ENCODE results near the gene ZFR.
A peak's percentile ranks its signal among the peaks of the same experiment; 100 is the strongest.

The ZFR gene

DNA sequence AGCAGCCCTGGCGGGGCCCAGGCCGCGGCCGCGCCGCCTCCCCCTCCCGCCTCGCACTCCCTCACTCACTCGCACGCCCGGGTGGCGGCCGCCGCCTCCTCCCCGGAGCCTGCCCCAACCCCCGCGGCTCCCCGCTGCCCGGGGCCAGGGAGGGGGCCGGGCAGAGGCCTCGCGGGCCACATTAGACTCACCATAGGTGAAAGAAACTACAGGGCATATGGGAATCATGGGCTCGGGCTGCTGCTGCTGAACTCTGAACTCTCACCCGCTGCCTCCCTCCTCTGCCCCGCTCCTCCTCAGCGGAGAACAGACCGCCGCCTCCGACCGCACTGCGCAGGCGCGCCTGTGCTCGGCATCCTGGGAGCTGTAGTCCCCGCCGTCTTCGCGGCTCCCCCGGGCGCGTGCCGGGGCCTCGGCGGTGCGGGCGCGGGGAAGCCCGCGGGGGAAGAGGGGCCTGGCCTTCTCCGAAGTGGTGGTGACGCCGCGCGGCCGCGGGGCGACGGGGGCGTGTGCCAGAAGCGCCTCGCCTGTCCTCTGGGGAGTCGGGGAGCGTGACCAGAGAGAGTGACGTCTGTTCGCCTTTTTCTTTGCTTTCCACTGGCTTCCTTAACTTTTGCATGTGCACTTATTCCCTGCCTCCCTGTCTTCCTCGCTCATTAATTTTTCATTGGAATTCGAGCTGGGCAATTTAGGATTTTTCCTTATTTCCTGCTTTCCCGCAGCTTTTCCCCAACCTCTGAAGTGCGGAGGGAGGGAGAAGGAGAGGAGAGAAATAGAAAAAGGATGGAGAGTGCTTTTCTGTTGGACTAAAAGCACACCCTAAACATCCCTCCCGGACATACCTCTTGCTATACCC is at the start of gene ZFR:
ZFR (minus strand) TSS at position 310 of the 856 bp plus-strand sequence; CDS start at position 228, 82 bp downstream.
- peak within 1 kb of the TSS; percentile 70 to 81 for H3K4me3 ChIP-seq (ENCODE audit: low read depth in 1 of 2, low read length in 2 of 2)
- peaks cover 0 to 9% of the 10 kb centered on the region in 2 donors for H3K36me3 ChIP-seq (ENCODE audit: control insufficient read depth in 1 of 2, insufficient read depth in 2 of 2, low read length in 2 of 2)
- peak within 1 kb of the TSS; percentile 78 for H3K27ac ChIP-seq (ENCODE audit: low read length)
- no peaks in the 10 kb centered on the region for H3K27me3 ChIP-seq (ENCODE audit: low read depth, low read length)
- peaks cover 6 to 20% of the 10 kb centered on the region in 2 donors for H3K4me1 ChIP-seq (ENCODE audit: control insufficient read depth in 1 of 2, insufficient read depth in 2 of 2, low read length in 2 of 2)
- H3K9me3 ChIP-seq (ENCODE audit: control insufficient read depth in 1 of 2, low read length in 2 of 2): no peaks in the 10 kb centered on the region

DNA sequence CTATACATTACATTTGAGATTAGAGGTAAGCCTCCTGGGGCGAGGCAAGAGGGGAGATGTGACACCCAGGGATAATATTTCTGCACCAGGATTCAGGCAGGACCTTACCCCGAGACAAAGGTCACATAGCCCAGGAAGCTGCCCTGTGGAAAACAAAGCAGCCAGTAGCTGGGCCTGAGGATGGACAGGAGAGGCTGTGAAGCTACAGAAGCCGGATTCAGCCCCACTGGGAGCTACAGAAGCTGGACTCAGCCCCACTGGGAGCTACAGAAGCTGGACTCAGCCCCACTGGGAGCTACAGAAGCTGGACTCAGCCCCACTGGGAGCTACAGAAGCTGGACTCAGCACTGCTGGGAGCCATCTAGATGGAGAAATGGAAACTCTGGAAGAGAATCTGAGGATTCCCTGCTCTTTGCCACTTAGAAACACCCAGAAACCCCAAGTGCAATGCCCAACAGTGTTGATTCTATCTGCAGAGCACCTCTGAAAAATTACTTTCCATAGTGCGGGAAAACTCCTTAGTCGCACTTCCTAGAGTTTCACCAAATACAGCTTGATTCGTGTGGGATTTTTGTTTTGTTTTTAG is 46.5 kb upstream of the ZFR start:
- Histone ChIP-seq H3K36me3 (ENCODE audit: control insufficient read depth in 1 of 2, insufficient read depth in 2 of 2, low read length in 2 of 2) (no peaks in the 10 kb centered on the region), H3K4me3 (ENCODE audit: low read depth in 1 of 2, low read length in 2 of 2) (no peak overlapping the region), H3K27me3 (ENCODE audit: low read depth, low read length) (no peaks in the 10 kb centered on the region), H3K4me1 (ENCODE audit: control insufficient read depth in 1 of 2, insufficient read depth in 2 of 2, low read length in 2 of 2) (peaks cover 0 to 7% of the 10 kb centered on the region in 2 donors), H3K9me3 (ENCODE audit: control insufficient read depth in 1 of 2, low read length in 2 of 2) (no peaks in the 10 kb centered on the region), H3K27ac (ENCODE audit: low read length) (no peak overlapping the region)

DNA sequence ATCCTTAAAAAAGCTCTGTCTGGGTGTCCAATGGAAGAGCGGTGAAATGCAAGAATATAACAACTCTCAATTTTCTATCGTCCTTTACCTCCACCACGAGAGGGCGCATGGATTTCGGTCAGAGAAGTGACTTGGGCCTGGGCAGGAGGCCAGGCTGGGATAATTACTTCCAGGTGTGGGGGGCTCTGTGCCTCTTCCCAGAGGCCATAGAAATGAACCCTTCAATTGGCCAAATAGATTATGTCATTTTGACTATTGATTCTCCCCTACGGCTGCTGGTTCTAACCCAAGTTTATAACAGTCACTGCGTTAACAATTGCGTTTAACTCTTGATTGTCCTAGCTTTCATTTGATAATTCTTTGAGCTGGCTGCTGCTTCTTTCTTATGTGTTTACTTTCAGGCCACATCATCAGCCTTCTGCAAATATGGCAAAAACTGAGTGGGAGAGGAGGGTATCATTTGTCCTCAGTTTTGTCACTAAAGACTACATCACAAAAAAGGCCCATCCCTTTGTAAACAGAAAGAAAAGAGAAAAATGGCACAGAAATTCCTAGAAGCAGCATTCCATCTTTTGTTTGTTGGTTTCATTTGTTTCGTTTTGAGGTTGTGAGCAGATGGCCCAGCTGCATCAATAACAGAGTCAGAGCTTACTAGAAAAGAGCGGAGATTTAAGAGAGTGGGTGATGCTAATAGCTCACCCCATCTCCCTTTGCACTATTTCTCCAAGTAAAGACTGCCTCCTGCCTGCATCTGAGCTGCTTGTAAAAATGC is 45.4 kb upstream of the ZFR start:
- H3K9me3 ChIP-seq (ENCODE audit: control insufficient read depth in 1 of 2, low read length in 2 of 2): no peaks in the 10 kb centered on the region
- peaks cover 0 to 7% of the 10 kb centered on the region in 2 donors for H3K4me1 ChIP-seq (ENCODE audit: control insufficient read depth in 1 of 2, insufficient read depth in 2 of 2, low read length in 2 of 2)
- no peak overlapping the region for H3K27ac ChIP-seq (ENCODE audit: low read length)
- no peaks in the 10 kb centered on the region for H3K27me3 ChIP-seq (ENCODE audit: low read depth, low read length)
- no peaks in the 10 kb centered on the region for H3K36me3 ChIP-seq (ENCODE audit: control insufficient read depth in 1 of 2, insufficient read depth in 2 of 2, low read length in 2 of 2)
- no peak overlapping the region for H3K4me3 ChIP-seq (ENCODE audit: low read depth in 1 of 2, low read length in 2 of 2)

DNA sequence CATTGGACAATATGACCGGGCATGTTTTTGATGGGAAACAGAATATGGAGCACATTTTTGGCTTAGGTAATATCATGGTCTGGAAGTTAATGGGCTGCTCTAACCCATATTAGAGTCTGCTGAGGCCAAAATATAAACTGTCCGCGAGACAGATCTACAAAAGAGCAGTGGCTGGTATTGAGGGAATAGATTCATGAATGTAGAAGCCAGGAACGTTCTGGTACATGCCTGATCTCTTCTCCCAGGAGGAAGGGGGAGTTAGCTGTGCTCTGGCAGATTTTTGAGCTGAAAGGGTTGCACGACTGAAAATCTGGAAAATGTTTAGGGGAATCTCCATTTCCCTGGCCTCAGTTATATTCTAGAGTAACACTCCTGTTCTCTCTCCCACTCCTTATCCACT is 42.9 kb upstream of the ZFR start:
- H3K4me1 ChIP-seq (ENCODE audit: control insufficient read depth in 1 of 2, insufficient read depth in 2 of 2, low read length in 2 of 2): peaks cover 0 to 7% of the 10 kb centered on the region in 2 donors
- no peak overlapping the region for H3K4me3 ChIP-seq (ENCODE audit: low read depth in 1 of 2, low read length in 2 of 2)
- no peaks in the 10 kb centered on the region for H3K36me3 ChIP-seq (ENCODE audit: control insufficient read depth in 1 of 2, insufficient read depth in 2 of 2, low read length in 2 of 2)
- H3K27ac ChIP-seq (ENCODE audit: low read length): no peak overlapping the region
- no peaks in the 10 kb centered on the region for H3K27me3 ChIP-seq (ENCODE audit: low read depth, low read length)
- H3K9me3 ChIP-seq (ENCODE audit: control insufficient read depth in 1 of 2, low read length in 2 of 2): no peaks in the 10 kb centered on the region

DNA sequence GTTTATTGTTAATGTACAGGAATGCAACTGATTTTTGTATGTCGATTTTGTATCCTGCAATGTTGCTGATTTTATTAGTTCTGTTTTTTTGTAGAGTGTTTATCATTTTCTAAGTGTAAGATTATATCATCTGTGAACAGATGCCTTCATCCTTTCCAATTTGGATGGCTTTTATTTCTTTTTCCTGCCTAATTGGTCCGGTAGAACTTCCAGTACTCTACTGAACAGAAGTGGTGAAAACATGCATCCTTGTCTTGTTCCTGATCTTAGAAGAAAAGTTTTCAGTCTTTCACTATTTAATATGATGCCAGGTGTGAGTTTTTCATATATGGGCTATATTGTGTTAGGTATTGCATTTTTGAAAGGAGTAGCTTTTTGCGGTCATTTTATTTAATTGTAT is 42.5 kb upstream of the ZFR start:
- no peak overlapping the region for H3K27ac ChIP-seq (ENCODE audit: low read length)
- peaks cover 0 to 7% of the 10 kb centered on the region in 2 donors for H3K4me1 ChIP-seq (ENCODE audit: control insufficient read depth in 1 of 2, insufficient read depth in 2 of 2, low read length in 2 of 2)
- no peak overlapping the region for H3K4me3 ChIP-seq (ENCODE audit: low read depth in 1 of 2, low read length in 2 of 2)
- H3K36me3 ChIP-seq (ENCODE audit: control insufficient read depth in 1 of 2, insufficient read depth in 2 of 2, low read length in 2 of 2): no peaks in the 10 kb centered on the region
- H3K9me3 ChIP-seq (ENCODE audit: control insufficient read depth in 1 of 2, low read length in 2 of 2): no peaks in the 10 kb centered on the region
- H3K27me3 ChIP-seq (ENCODE audit: low read depth, low read length): no peaks in the 10 kb centered on the region

DNA sequence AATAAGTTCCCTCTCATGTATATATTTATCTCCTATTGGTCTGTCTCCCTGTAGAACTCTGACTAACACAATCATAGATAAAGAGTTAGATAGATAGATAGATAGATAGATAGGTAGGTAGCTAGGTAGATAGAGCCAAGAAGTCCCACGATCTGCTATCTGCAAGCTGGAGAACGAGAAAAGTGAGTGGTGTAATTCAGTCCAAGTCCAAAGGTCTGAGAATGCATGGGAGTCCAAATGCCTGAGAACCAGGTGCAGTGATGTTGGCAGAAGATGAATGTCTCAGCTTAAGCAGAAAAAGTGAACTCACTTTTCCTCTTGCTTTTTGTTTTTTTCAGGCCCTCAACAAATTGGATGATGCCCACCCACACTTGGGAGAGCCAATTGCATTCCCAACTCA is 37.7 kb upstream of the ZFR start:
- Histone ChIP-seq H3K4me1 (ENCODE audit: control insufficient read depth in 1 of 2, insufficient read depth in 2 of 2, low read length in 2 of 2) (no peaks in the 10 kb centered on the region), H3K27me3 (ENCODE audit: low read depth, low read length) (no peaks in the 10 kb centered on the region), H3K4me3 (ENCODE audit: low read depth in 1 of 2, low read length in 2 of 2) (no peak overlapping the region), H3K9me3 (ENCODE audit: control insufficient read depth in 1 of 2, low read length in 2 of 2) (no peaks in the 10 kb centered on the region), H3K27ac (ENCODE audit: low read length) (no peak overlapping the region), H3K36me3 (ENCODE audit: control insufficient read depth in 1 of 2, insufficient read depth in 2 of 2, low read length in 2 of 2) (no peaks in the 10 kb centered on the region)

DNA sequence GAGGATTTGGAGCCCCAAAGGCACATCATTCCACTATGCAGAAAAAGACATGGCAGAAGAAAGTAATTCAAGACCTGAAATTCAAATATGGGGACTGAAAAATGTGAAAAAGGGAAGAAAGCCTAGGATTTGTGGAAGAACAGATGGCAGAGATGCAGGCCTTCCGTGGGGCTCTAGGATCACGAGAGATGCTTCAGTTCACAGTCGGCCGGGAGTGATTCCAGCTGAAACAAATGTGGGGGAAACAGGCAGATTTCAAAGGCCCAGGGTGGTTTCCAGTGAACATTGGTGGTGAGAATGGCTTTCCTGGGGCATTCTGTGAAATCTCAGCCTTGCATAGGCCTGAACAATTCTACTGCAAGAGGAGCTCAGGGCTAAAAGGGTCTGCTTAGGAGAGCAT is 34.6 kb upstream of the ZFR start:
- no peak overlapping the region for H3K27ac ChIP-seq (ENCODE audit: low read length)
- no peaks in the 10 kb centered on the region for H3K4me1 ChIP-seq (ENCODE audit: control insufficient read depth in 1 of 2, insufficient read depth in 2 of 2, low read length in 2 of 2)
- no peaks in the 10 kb centered on the region for H3K9me3 ChIP-seq (ENCODE audit: control insufficient read depth in 1 of 2, low read length in 2 of 2)
- no peak overlapping the region for H3K4me3 ChIP-seq (ENCODE audit: low read depth in 1 of 2, low read length in 2 of 2)
- no peaks in the 10 kb centered on the region for H3K27me3 ChIP-seq (ENCODE audit: low read depth, low read length)
- no peaks in the 10 kb centered on the region for H3K36me3 ChIP-seq (ENCODE audit: control insufficient read depth in 1 of 2, insufficient read depth in 2 of 2, low read length in 2 of 2)

DNA sequence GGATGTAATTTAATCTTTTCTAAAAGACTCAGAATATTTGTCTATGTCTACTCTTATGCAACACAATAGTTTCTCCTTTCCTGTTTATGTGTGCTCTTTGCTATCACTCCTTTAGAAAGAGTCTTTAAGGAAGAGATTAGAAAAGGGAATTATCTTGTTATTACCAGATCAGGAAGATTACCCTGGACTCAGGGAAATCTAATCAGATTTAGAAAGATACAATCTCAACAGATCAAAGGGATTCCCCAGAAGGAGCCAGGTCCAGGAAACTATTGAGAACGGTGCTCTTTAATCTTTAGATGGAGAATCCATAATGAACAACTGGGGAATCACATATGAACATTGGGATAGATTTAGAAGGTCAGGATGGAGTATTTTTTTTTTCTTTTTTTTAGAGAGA is 32.4 kb upstream of the ZFR start:
- Histone ChIP-seq H3K27ac (ENCODE audit: low read length) (no peak overlapping the region), H3K4me1 (ENCODE audit: control insufficient read depth in 1 of 2, insufficient read depth in 2 of 2, low read length in 2 of 2) (no peaks in the 10 kb centered on the region), H3K27me3 (ENCODE audit: low read depth, low read length) (no peaks in the 10 kb centered on the region), H3K9me3 (ENCODE audit: control insufficient read depth in 1 of 2, low read length in 2 of 2) (no peaks in the 10 kb centered on the region), H3K36me3 (ENCODE audit: control insufficient read depth in 1 of 2, insufficient read depth in 2 of 2, low read length in 2 of 2) (no peaks in the 10 kb centered on the region), H3K4me3 (ENCODE audit: low read depth in 1 of 2, low read length in 2 of 2) (no peak overlapping the region)

DNA sequence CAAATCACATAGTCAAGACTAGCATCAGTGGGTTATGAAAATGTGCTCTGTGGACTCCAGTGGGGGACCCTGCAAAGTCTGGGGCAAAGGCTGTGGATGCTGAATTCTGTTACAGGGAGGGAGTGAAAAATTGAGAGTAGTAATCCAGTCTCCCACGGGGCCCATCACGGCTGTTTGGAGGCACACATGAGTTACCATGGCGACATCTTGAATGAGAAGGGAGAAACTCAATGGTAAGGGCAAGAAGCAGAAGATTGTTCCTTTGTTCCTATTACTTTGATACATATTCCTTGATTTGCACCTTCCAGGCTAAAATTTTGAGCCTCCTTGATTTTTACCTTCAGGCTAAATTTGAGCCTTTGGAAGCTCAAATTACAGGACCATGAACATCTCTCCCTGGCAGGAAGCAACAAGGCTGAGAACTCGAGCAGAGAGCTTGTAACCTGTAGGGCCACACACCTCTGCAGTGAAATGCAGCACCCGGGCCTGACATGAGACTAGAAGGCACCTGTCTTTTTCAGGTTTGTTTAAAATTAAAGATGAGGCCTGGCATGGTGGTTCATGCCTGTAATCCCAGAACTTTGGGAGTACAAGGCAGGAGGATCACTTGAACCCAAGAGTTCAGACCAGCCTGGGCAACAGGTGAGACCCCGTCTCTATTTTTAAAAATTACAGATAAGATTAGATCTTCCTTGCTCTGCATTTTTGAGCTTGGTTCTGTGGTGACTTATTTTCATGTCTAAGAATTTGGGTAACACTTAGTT is 31.0 kb upstream of the ZFR start:
- H3K9me3 ChIP-seq (ENCODE audit: control insufficient read depth in 1 of 2, low read length in 2 of 2): no peaks in the 10 kb centered on the region
- no peaks in the 10 kb centered on the region for H3K4me1 ChIP-seq (ENCODE audit: control insufficient read depth in 1 of 2, insufficient read depth in 2 of 2, low read length in 2 of 2)
- H3K36me3 ChIP-seq (ENCODE audit: control insufficient read depth in 1 of 2, insufficient read depth in 2 of 2, low read length in 2 of 2): no peaks in the 10 kb centered on the region
- H3K27ac ChIP-seq (ENCODE audit: low read length): no peak overlapping the region
- H3K27me3 ChIP-seq (ENCODE audit: low read depth, low read length): no peaks in the 10 kb centered on the region
- no peak overlapping the region for H3K4me3 ChIP-seq (ENCODE audit: low read depth in 1 of 2, low read length in 2 of 2)

DNA sequence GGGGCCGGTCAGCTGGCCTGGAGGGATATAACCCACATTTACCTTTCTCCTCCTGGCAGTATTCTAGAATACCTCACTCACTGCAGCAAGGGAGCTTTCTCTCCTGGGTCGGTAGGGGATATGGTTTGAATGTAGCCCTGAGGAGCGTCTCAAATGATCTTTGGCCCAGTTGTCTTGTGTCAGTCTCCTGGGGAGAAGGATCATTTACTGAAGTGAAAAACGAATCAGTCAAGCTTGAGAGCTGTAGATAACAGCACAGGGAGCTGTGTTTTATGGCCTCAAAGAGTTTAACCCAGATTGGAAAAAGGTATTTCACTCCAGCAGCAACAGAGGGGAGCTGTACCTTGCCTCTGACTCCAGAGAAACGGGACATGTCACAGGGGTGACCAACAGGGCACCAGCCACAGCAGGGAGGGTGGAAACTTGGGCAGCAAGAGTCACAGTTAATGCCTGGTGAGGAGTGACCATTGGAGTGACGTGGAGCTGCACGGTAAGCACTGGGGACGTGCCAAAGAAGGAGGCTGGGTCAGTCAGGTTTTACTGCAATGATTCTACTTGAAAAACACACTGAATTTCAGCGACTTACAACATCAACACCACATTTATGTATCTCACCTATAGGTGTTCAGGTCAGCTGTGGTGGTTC is 29.8 kb upstream of the ZFR start:
- Histone ChIP-seq H3K4me3 (ENCODE audit: low read depth in 1 of 2, low read length in 2 of 2) (no peak overlapping the region), H3K27ac (ENCODE audit: low read length) (no peak overlapping the region), H3K36me3 (ENCODE audit: control insufficient read depth in 1 of 2, insufficient read depth in 2 of 2, low read length in 2 of 2) (no peaks in the 10 kb centered on the region), H3K9me3 (ENCODE audit: control insufficient read depth in 1 of 2, low read length in 2 of 2) (no peaks in the 10 kb centered on the region), H3K27me3 (ENCODE audit: low read depth, low read length) (no peaks in the 10 kb centered on the region), H3K4me1 (ENCODE audit: control insufficient read depth in 1 of 2, insufficient read depth in 2 of 2, low read length in 2 of 2) (no peaks in the 10 kb centered on the region)
